ENCODE results near the gene SEC14L3.

Gene SEC14L3

GRCh38 chr22:30508216-30508615, 36.4 kb upstream of the SEC14L3 start (continued):
- TF ChIP-seq ZBTB26 (tag by site-specific recombination; optimal IDR thresholded peaks at IDR 0.05) (no peak), ZNF184 (tag by site-specific recombination; IDR thresholded peaks at IDR 0.05) (no peak), ZNF830 (tag by site-specific recombination; IDR thresholded peaks at IDR 0.05; ENCODE audit: low read depth) (no peak), ZBTB21 (tag by site-specific recombination; IDR thresholded peaks at IDR 0.05) (no peak), ZNF488 (tag by site-specific recombination; IDR thresholded peaks at IDR 0.05) (no peak)

GRCh38 chr22:30507670-30508069, 35.9 kb upstream of the SEC14L3 start:
- ChIA-PET POLR2A (no interaction called here), CTCF (interaction anchor here (0.7 kb wide), 1 partner anchor 63 kb away, joined by 3 read pairs; no protein-coding TSS in a partner anchor)
- Histone ChIP-seq H3K27ac (ENCODE audit: extremely low read depth, low read depth, low read length) (no peak overlapping the region), H3K36me3 (ENCODE audit: control insufficient read depth in 2 of 2, insufficient read depth in 1 of 2, low read length in 2 of 2) (no peaks in the 10 kb centered on the region), H3K4me1 (ENCODE audit: control insufficient read depth, insufficient read depth, low read length) (no peaks in the 10 kb centered on the region), H3K9me3 (ENCODE audit: control insufficient read depth, insufficient read depth, low read depth, low read length) (no peaks in the 10 kb centered on the region), H3K4me3 (ENCODE audit: low read depth, low read length) (no peak overlapping the region)
- no peak for TF ChIP-seq ZNF792 (tag by site-specific recombination; IDR thresholded peaks at IDR 0.05)
- TF ChIP-seq ATF2 (tag by site-specific recombination; IDR thresholded peaks at IDR 0.05; ENCODE audit: low read depth): no peak
- TF ChIP-seq ZNF157 (tag by site-specific recombination; IDR thresholded peaks at IDR 0.05): no peak
- no peak for TF ChIP-seq ZBTB17 (tag by site-specific recombination; IDR thresholded peaks at IDR 0.05)
- no peak for TF ChIP-seq ZNF433 (tag by site-specific recombination; IDR thresholded peaks at IDR 0.05; ENCODE audit: low read depth)
- no peak for TF ChIP-seq ZBTB48 (tag by site-specific recombination; IDR thresholded peaks at IDR 0.05)
- TF ChIP-seq PATZ1 (tag by site-specific recombination; IDR thresholded peaks at IDR 0.05): no peak
- no peak for TF ChIP-seq ZFP69B (tag by site-specific recombination; IDR thresholded peaks at IDR 0.05)
- TF ChIP-seq ZNF280D (tag by site-specific recombination; IDR thresholded peaks at IDR 0.05): no peak
- no peak for TF ChIP-seq ZNF19 (tag by site-specific recombination; IDR thresholded peaks at IDR 0.05; ENCODE audit: low read depth)
- no peak for TF ChIP-seq ZNF623 (tag by site-specific recombination; IDR thresholded peaks at IDR 0.05)
- TF ChIP-seq ZNF169 (tag by site-specific recombination; IDR thresholded peaks at IDR 0.05): no peak
- no peak for TF ChIP-seq ZNF76 (tag by site-specific recombination; IDR thresholded peaks at IDR 0.05; ENCODE audit: borderline replicate concordance, low read depth)
- no peak for TF ChIP-seq KLF7 (tag by site-specific recombination; IDR thresholded peaks at IDR 0.05; ENCODE audit: borderline replicate concordance)
- no peak for TF ChIP-seq ZBTB20 (tag by site-specific recombination; IDR thresholded peaks at IDR 0.05)
- TF ChIP-seq ZNF10 (tag by site-specific recombination; IDR thresholded peaks at IDR 0.05): no peak
- no peak for TF ChIP-seq ZNF366 (tag by site-specific recombination; conservative IDR thresholded peaks at IDR 0.05)
- no peak for TF ChIP-seq ZNF777 (tag by site-specific recombination; IDR thresholded peaks at IDR 0.05; ENCODE audit: borderline replicate concordance)
- TF ChIP-seq ZNF24 (tag by site-specific recombination; IDR thresholded peaks at IDR 0.05): no peak
